Mammary epithelial cell (primary cell): ENCODE data around the gene SAC3D1.

Experiments used
- EZH2 ChIP-seq: IDR thresholded peaks from 2 replicates; pipeline ENCODE4 v1.6.1; 2012; ENCODE audit warnings: low read length, inconsistent platforms, borderline replicate concordance
- TF ChIP-seq, protein P1 (sequence below), 2 donors: IDR thresholded peaks in 1 of 2; conservative IDR thresholded peaks in 1 of 2; 2 replicates each; pipeline ENCODE4 v1.5.1; 2011 to 2012; ENCODE audit warnings: inconsistent platforms in 2 of 2, low read length in 2 of 2, mild to moderate bottlenecking in 2 of 2, control low read depth in 1 of 2, low read depth in 1 of 2; ENCODE audit not compliant: insufficient read depth in 1 of 2; ENCODE audit errors: extremely low read depth in 1 of 2

DNA sequence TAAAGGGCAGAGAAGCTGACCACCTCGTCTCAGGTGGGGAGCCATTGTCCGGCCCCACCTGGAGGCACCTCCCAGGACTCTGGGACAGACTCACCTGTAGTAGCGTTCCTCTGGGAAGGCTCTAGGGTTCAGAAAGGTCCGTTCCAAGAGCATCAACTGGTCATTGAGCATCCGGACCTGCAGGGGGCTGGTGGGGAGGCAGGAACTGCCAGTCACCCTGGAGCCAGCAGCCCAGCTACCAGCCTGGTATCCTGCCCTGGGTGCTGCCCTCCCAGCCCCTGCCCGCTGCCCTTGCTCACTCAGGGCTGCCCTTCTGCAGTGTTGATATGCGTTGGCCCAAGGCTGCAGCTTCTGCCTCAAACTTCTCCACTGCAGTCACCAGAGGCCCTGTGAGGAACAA lies 4.7 kb downstream of the SAC3D1 start:
- TF ChIP-seq, protein P1, sequence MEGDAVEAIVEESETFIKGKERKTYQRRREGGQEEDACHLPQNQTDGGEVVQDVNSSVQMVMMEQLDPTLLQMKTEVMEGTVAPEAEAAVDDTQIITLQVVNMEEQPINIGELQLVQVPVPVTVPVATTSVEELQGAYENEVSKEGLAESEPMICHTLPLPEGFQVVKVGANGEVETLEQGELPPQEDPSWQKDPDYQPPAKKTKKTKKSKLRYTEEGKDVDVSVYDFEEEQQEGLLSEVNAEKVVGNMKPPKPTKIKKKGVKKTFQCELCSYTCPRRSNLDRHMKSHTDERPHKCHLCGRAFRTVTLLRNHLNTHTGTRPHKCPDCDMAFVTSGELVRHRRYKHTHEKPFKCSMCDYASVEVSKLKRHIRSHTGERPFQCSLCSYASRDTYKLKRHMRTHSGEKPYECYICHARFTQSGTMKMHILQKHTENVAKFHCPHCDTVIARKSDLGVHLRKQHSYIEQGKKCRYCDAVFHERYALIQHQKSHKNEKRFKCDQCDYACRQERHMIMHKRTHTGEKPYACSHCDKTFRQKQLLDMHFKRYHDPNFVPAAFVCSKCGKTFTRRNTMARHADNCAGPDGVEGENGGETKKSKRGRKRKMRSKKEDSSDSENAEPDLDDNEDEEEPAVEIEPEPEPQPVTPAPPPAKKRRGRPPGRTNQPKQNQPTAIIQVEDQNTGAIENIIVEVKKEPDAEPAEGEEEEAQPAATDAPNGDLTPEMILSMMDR (conservative IDR thresholded peaks at IDR 0.05 in 1 of 2, IDR thresholded peaks at IDR 0.05 in 1 of 2; ENCODE audit: extremely low read depth in 1 of 2, insufficient read depth in 1 of 2, low read depth in 1 of 2, low read length in 2 of 2): no peak
- no peak for TF ChIP-seq EZH2
